AG04449 (cell line): ENCODE results near the gene NPB.

Experiments
- CTCF ChIA-PET: fragments of 350-600 bp; formaldehyde crosslinking; extraction: SDS; loops from one replicate; lab custom pipeline; 2021; ENCODE audit warnings: antibody characterized with exemption; lab: Yijun Ruan, JAX
- POLR2A ChIA-PET: fragments of 400-600, 350-600 bp; formaldehyde crosslinking; extraction: SDS; loops from one replicate; lab custom pipeline; 2020; ENCODE audit warnings: antibody characterized with exemption, inconsistent platforms; lab: Yijun Ruan, JAX
- DNase-seq: peaks from one replicate; pipeline ENCODE4 v3.0.0-alpha.2; 2010; ENCODE audit warnings: low read depth, low spot score
- H3K4me3 ChIP-seq: 2 replicates; pipeline ENCODE4 v1.5.1; 2011; ENCODE audit warnings: low read depth, mild to moderate bottlenecking, control low read depth, low read length
- TF ChIP-seq, protein P1 (sequence below): IDR thresholded peaks from one replicate; pipeline ENCODE4 v1.5.1; 2011; ENCODE audit warnings: mild to moderate bottlenecking, moderate library complexity, low read length, control low read depth, inconsistent platforms; ENCODE audit not compliant: insufficient read depth; ENCODE audit errors: missing control alignments

NPB gene

DNA sequence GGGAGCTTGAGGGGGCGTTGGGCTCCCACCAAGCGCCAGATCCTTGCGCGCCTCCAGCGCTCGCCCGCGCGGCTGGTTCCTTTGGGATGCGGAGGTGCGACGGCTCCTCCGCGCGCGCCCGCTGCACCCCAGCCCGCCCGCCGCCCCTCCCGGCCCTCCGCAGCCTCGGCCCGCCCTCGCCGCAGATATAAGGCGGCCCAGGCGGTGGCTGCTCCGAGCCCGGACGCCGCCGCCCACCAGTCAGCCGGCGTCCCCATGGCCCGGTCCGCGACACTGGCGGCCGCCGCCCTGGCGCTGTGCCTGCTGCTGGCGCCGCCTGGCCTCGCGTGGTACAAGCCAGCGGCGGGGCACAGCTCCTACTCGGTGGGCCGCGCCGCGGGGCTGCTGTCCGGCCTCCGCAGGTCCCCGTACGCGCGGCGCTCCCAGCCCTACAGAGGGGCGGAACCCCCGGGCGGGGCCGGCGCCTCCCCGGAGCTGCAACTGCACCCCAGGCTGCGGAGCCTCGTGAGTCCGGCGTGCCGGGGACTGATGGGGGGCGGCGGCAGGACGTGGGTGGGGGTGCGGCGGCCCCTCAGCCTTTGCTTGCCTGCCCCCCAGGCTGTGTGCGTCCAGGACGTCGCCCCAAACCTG, at the start of gene NPB:
Gene NPB, plus strand, starts transcription at position 216 of the 630 bp plus-strand sequence. Its CDS starts 40 bp downstream, at position 256.
- POLR2A ChIA-PET, result no interaction called here
- CTCF ChIA-PET, result interaction anchor here (1.0 kb wide), 1 partner anchor 10 kb away, joined by 3 read pairs; no protein-coding TSS in a partner anchor
- TF ChIP-seq, protein P1, sequence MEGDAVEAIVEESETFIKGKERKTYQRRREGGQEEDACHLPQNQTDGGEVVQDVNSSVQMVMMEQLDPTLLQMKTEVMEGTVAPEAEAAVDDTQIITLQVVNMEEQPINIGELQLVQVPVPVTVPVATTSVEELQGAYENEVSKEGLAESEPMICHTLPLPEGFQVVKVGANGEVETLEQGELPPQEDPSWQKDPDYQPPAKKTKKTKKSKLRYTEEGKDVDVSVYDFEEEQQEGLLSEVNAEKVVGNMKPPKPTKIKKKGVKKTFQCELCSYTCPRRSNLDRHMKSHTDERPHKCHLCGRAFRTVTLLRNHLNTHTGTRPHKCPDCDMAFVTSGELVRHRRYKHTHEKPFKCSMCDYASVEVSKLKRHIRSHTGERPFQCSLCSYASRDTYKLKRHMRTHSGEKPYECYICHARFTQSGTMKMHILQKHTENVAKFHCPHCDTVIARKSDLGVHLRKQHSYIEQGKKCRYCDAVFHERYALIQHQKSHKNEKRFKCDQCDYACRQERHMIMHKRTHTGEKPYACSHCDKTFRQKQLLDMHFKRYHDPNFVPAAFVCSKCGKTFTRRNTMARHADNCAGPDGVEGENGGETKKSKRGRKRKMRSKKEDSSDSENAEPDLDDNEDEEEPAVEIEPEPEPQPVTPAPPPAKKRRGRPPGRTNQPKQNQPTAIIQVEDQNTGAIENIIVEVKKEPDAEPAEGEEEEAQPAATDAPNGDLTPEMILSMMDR, result no peak
- DNase-seq, result no peak
- H3K4me3 ChIP-seq, result peak within 1 kb of the TSS; percentile 36

DNA sequence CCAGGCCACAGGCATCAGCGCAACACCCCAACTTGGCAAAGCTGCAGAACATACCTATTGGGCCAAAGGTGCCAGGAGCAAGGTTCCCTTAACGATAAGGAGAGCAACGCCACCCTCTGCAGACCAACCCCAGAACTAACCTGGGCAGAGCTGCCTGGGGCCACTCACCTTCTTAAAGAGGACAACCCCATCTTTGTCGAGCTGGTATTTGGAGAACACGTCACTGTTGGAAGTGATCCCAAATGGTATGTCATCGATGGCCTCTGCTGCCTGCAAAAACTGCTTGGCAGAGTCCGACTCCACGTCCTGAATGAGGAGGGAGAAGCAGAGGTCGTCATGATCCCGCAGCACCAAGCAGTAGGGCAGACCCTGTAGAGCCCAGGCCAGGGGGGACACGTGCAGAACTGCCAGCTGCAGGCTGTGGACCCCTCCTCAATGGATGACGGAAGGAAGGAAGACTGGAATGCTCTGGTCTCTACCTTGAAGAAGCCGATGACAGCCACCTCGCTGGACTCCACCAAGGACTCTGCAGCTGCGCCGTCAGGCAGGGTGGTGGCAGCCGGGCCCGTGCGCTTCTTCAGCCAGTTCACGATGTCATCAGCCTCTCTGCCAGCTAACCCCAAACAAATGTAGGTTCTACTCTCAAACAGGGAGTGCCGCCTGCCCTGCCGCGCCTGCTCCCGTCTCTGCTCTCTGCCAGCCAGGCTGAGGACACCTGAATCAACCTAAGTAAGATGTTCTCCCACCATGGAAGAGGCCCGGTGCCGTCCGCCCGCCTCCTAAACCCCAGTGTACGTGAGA, 46.9 kb upstream of the NPB start:
- ChIA-PET CTCF (interaction anchor here (0.8 to 1.4 kb wide), 5 partner anchors 10 to 180 kb away, joined by 3 to 6 read pairs (median 4); no protein-coding TSS in a partner anchor), POLR2A (interaction anchor here (0.6 to 1.1 kb wide), 4 partner anchors 10 to 21 kb away, joined by 3 to 5 read pairs (median 4); no protein-coding TSS in a partner anchor)
- H3K4me3 ChIP-seq, result no peak overlapping the region
- TF ChIP-seq, protein P1, result no peak
- DNase-seq, result no peak

DNA sequence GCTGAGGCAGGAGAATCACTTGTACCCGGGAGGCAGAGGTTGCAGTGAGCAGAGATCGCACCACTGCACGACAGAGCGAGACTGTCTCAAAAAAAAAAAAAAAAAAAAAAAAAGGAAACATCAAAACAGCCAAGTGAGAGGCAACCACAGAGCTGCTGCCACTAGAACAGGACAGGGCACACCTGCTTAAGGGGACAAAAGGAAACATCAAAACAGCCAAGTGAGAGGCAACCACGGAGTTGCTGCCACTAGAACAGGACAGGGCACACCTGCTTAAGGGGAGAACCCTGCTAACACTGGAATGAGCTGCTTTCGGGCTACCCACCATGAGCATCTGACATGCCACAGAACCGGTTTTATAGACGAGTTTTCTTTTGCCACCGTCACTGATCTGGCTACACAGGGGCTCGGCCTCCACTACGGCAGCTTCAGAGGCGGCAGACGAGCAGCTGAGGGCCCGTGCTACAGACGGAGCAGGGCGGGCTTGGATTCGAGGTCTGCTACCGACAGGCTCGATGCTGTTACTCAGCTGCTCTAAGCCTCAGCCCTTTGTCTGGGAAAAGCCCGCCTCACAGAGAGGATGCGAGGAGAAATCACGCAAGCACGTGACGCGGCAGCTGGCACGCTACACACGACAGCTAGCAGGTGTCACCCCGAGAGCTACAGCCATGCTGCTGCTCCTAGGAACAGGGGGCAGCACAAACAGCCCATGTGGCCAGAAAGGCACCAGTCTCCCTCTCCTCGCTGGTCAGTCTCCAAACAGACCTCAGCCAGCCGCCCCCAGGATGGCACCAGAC, 43.7 kb upstream of the NPB start:
- DNase-seq, result no peak
- POLR2A ChIA-PET, result interaction anchor here (1.0 to 1.5 kb wide), 4 partner anchors 11 to 175 kb away, joined by 3 to 5 read pairs (median 4); partner anchors contain the start of genes ARL16 and HGS
- H3K4me3 ChIP-seq, result peak overlapping the region; percentile 93
- CTCF ChIA-PET, result interaction anchor here (1.2 kb wide), 2 partner anchors 11 to 124 kb away, joined by 5 read pairs; no protein-coding TSS in a partner anchor
- TF ChIP-seq, protein P1, result no peak

DNA sequence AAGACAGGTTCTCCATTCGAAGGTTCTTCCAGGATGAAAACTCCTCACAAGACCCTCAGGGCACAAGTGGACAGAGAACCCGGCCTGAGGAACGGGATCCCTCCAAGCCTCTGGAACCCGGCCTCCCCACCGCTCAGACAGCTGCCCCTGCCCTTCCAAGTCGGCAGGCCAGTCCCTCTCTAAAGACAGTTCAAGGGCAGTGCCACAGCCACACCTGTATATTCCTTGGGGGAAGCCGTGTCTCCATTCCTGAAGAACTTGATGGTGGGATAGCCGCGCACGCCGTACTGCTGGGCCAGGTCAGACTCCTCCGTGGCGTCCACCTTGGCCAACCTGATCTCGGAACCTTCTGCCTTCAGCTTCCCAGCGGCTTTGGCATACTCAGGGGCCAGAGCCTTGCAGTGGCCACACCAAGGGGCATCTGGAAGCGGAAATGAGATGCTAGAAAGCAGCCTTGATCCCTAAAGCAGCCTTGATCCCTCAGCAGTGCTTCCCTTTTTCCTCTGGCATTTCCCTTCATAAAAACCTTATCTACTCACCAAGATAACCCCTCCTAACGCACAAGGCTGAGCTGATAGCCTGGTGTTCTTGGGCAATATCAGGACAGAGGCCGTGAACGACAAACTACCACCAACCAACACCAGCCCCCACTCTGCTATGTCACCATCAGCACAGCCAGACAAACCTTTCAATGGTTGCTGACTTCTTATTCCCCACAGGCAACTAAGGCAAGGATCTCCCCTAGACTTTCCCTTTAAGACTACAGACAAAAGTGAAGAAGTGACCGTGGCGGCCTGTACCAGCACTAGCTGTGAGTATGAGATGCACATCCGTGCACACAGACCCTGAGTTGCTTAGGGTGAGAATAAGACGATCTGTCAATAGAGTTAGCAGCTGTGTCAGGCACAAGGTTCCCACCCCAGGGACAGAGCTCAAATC, 42.8 kb upstream of the NPB start:
- H3K4me3 ChIP-seq, result peak overlapping the region; percentile 93
- ChIA-PET CTCF (interaction anchor here (1.0 to 1.2 kb wide), 5 partner anchors 10 to 128 kb away, joined by 3 to 5 read pairs (median 5); no protein-coding TSS in a partner anchor), POLR2A (interaction anchor here (0.7 to 1.5 kb wide), 7 partner anchors 10 to 176 kb away, joined by 3 to 6 read pairs (median 4); partner anchors contain the start of genes ARL16 and HGS)
- TF ChIP-seq, protein P1, result no peak
- no peak for DNase-seq
